Stimulated activated CD4-positive, alpha-beta T cell treated with anti-CD3 and anti-CD28 coated beads, Interleukin-12 subunit alpha, Interleukin-12 subunit beta, amount 100 ng/mL, for 4 hours (primary cell): ENCODE measurements around the gene DNASE1L1.

Source experiments
- DNase-seq: peaks from one replicate; pipeline ENCODE4 v3.0.0-alpha.2; 2020

Gene DNASE1L1

GRCh38 chrX:154435171-154435733 is 26.2 kb upstream of the DNASE1L1 start:
- DNase-seq: no peak

DNA sequence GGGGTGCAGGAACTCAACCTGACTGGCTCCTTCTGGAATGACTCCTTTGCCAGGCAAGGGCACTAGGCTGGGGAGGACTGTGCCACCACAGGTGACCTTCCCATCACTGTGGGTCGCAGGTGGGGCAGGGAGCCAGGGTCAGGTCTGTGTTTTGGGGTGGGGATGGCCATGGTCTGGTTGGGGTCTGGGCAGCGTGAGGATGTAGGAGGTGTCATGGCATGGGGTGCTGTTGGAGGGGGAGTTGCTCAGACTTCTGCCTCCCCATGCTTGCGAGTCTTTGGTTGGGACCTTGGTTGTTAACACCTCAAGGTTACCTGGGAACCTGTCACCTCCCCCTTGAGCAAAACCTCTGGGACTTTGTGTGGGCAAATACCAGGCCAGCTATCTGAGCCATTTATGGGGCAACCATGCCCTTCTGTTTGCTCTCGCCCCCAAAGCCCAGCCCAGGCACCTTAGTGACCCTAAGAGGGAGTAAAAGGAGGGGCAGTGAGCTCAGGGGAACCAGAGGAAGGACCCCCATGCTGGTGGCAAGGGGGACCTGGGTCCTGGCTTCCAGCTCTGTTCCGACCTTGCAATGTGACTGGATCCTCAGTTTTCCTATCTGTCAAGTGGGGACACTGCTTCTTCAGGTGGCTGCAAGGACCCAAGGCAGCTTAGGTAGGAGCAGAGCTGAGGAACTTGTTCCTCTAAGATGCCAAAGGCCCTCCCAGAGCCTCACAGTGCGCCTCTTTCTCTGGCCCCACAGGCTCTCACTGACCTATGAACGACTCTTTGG is 25.5 kb upstream of the DNASE1L1 start:
- no peak for DNase-seq

- DNase-seq: no peak
Measured at GRCh38 chrX:154433605-154434004, 24.6 kb upstream of the DNASE1L1 start.

- DNase-seq: no peak
Measured at GRCh38 chrX:154432210-154432609, 23.2 kb upstream of the DNASE1L1 start.

DNA sequence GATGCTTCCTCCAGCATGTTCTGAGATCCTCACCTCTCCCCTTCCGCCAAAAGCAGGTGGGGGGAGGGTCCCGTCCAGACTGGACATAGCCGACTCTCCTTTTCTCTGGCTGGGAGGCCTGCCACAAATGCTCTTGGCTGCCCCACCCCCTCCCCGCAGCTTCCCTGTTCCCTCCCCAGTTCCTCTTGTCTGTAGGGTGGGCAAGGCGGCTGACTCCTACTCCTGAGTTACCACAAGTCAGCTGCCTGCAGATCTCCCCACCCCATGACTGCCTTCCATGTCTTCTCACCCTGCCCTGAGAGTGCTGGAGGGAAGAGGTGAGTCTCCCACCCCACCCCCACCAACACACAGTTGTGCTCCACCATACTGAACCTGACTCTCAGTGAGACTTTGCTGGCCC is 22.3 kb upstream of the DNASE1L1 start:
- no peak for DNase-seq

DNA sequence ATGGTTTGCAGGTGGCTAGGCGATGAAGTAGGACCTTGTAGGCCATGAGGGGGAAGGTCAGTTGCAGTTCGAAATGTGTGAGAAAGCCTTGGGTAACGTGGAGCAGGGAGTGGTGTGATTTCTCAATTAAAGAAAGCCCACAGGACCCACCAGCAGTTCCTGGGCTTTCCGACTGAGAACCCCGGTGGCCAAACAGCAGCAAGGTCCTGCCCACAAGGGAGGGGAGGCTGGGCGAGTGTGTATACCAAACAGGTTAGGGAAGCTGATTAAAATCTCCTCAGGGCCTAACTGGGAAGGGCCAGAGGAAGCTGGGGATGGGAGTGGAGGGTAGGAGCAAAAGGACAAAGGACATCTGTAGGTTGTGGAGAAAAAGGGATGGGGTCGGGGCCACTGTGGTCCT is 21.9 kb upstream of the DNASE1L1 start:
- DNase-seq: no peak

GRCh38 chrX:154430479-154430878 is 21.4 kb upstream of the DNASE1L1 start:
- DNase-seq: no peak

DNA sequence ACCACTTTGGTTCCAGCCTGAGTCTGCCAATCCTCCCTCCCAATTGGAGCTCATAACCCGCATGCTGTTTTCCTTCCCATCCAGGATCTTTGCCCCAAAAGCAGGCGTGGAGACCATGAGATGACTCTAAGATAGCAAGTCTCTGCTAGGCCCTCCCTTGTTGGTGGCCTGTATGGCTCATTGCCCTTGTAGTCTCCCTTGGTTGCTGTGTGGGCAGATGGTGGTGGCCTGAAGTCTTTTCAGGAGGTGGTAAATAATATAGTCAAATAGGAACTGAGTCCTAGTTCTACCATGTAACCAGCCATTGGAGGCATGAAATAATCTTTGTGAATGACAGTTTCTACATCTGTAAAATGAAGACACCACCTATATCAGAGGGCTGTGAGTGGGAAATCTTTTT is 20.7 kb upstream of the DNASE1L1 start:
- no peak for DNase-seq

GRCh38 chrX:154428176-154429171 is 19.4 kb upstream of the DNASE1L1 start, which contains the start of gene ATP6AP1:
TSS of gene ATP6AP1 (plus strand) at chrX:154428677. CDS start at chrX:154428693, 16 bp downstream.
- peak; percentile 80 for DNase-seq

DNA sequence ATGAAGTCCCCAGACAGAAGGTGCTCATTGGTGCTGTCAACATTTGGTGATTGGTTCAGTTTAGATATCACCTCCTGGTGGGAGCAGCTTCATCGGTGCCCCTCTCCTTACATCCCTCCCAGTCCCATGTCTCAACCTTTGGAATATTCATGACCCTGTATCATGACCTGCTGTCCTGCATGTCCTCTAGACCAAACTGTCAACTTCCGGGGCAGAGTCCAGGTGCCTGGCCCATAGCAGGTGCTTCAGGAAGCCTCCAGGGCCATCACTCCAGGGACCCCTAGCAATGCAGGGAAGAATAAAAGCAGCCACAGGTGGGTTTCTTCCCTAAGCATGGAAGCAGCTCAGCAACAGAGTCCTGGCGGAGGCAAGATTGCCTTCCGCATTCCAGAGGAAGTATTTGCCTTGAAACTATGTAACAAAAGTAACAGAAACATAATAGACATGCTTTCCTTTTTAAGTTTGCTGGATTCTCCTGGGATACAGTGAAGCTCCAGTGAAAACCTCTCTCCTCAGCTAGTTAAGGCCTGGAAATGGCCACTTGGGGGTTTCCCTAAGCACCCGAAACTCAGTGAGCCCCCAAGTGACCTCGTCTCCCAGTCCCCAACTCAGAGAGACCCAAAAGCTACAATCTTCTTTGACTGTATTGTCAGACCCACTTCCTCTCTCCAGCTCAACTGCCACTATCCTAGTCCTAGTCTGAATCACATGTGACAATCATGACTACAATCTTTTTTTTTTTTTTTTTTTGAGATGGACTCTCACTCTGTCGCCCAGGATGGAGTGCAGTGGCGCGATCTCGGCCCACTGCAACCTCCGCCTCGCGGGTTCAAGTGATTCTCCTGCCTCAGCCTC is 18.1 kb upstream of the DNASE1L1 start:
- no peak for DNase-seq

DNA sequence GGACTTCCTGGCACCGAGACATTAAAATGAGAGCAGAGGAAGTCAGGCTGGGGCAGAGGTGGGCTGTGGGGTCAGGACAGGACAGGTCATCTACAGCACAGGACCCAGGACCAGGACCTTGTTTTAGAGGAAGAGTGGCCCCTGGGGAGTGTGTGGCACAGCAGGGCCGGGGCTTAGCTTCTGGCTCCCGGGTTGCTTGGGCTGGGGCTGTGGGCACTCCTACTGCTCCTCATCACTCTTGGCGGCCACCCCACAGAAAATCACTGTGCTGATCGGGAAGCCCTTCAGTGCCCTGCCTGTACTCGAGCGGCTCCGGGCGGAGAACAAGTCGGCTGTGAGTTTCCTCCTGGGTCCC is 11.3 kb upstream of the DNASE1L1 start:
- DNase-seq: no peak

- DNase-seq: no peak
Measured at GRCh38 chrX:154419688-154420401, 10.8 kb upstream of the DNASE1L1 start.

DNA sequence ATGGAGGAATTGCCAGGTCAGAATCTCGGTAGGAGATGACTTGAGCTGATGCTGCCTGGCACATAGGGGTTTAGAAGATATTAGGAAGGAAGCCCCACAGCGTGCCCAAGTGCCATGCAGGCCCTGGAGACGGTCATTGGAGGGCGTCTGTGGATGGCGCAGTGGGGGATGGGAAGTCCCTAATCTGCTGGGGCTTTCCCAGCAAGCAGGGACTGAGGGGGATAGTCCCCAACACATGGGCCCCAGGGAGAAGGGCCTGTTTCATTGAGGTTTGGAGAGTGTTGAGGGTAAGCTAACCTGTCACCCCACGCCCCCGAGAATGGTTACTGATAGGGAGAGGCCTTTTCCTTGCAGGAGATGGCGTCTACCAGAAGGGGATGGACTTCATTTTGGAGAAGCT is 10.1 kb upstream of the DNASE1L1 start:
- no peak for DNase-seq

DNA sequence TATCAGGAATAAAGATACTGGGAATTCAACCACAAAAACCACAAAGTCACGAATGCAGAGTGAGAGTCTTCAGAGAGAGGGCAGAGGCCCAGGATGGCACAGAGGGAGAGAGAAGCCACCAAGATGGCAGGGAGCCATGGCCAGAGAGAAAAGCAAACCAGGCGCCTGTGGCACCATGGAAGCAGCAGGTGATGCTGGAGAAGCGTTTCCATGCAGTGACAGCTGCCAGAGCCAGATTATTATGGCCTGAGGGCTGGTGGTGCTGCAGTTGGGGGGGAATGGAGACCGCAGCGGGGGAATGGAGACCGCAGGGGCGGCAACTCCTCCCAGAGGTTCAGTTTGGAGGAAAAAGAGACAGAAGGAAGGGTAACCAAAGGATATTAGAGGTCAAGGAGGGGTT is 8.1 kb upstream of the DNASE1L1 start:
- DNase-seq: no peak

GRCh38 chrX:154413142-154413541 is 4.1 kb upstream of the DNASE1L1 start:
- DNase-seq: no peak

- peak; percentile 5 for DNase-seq
Measured at GRCh38 chrX:154412468-154412867, 3.4 kb upstream of the DNASE1L1 start.

DNA sequence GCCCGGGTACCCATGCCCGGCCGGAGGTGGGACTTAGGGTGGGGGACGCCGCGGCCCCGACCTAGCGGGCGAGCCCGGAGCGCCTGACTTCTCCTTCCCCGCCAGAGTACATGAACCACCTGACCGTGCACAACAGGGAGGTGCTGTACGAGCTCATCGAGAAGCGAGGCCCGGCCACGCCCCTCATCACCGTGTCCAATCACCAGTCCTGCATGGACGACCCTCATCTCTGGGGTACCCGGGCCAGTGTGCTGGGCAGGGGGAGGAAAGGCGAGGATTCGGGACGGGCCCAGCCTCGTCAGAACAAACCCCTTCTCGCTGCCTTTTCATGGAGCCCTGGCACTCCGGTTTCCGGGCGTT is 2.9 kb upstream of the DNASE1L1 start:
- DNase-seq: peak; percentile 64

GRCh38 chrX:154408659-154409221 is 314 bp downstream of the DNASE1L1 start:
- no peak for DNase-seq

DNA sequence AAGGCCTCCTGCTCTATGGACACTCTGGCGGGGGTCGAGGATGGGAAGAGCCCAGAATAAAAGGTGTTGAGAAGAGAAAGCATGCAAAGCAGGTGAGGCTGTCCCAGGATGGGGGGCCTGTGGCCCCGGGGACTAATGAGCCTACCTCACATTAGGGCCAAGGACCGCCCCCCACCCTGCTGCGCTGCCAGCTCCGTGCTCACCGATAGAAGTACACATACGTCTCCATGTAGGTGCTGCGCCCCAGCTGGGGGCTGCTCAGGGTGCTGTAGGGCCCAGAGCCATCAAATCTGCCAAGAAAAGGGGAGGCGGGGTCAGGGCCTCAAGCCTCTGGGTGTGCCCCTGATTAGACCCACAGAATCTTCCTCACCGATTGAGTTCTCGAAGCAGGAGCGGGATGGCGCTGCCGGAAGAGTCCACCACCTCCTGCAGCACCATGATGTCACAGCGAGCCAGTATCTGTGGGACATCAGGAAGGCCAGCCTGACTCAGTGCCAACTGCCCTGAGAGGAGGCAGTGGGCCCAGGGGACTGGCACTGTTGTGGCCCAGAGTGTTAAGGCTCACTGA is 4.3 kb downstream of the DNASE1L1 start:
- DNase-seq: no peak

- no peak for DNase-seq
Measured at GRCh38 chrX:154403858-154404257, 5.2 kb downstream of the DNASE1L1 start.

DNA sequence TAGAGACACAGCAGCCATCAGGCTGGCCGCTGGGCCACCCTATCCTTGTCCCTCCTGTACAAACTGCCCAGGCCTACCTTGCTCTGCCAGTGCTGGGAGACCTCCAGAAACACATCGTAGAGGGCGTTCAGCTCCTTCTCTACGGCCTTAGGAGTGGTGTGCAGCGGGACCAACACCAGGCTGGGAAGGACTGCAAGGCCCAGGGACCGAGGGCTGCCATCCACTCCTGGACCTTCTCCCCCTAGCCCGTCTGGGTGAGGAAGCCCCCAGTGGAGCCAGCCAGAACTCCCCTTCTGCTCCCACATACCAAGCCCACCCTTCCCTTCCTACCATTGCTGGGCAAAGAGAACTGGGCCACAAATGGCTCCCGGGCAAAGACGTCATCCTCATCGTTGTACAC is 5.9 kb downstream of the DNASE1L1 start:
- no peak for DNase-seq
